Smooth muscle cell (in vitro differentiated cells): ENCODE results near the gene HACE1. TPM values are rescaled to one million over a fixed set of nuclear protein-coding genes. Genes with fewer than 3 reads are reported as not detected.

Source experiments
- DNase-seq: peaks from one replicate; lab custom pipeline; 2025; ENCODE audit not compliant: unreplicated experiment; lab: John Stamatoyannopoulos, UW
- H2AFZ ChIP-seq: fragments of 200-600 bp; sonication (generic); 2 replicates; pipeline ENCODE4 v1.6.0; 2016; ENCODE audit warnings: antibody characterized with exemption, low read depth, mild to moderate bottlenecking
- H3F3A ChIP-seq: fragments of 200-600 bp; sonication (generic); 2 replicates; pipeline ENCODE4 v1.6.0; 2017; ENCODE audit warnings: antibody characterized with exemption, low read depth
- H3K27ac ChIP-seq: fragments of 200-600 bp; sonication (generic); 2 replicates; pipeline ENCODE4 v1.5.1; 2016; ENCODE audit warnings: low read depth, mild to moderate bottlenecking
- H3K27me3 ChIP-seq: fragments of 200-600 bp; sonication (generic); 2 replicates; pipeline ENCODE4 v1.6.1; 2016; ENCODE audit warnings: low read depth, mild to moderate bottlenecking
- H3K36me3 ChIP-seq: fragments of 200-600 bp; sonication (generic); 2 replicates; pipeline ENCODE4 v1.5.1; 2016; ENCODE audit warnings: low read depth
- H3K4me1 ChIP-seq: fragments of 200-600 bp; sonication (generic); 2 replicates; pipeline ENCODE4 v1.5.1; 2016; ENCODE audit warnings: low read depth
- H3K4me2 ChIP-seq: fragments of 200-600 bp; sonication (generic); 2 replicates; pipeline ENCODE4 v1.6.0; 2016; ENCODE audit warnings: mild to moderate bottlenecking
- H3K4me3 ChIP-seq: fragments of 200-600 bp; sonication (generic); 2 replicates; pipeline ENCODE4 v1.5.1; 2016; ENCODE audit warnings: mild to moderate bottlenecking
- H3K79me2 ChIP-seq: fragments of 200-600 bp; sonication (generic); 2 replicates; pipeline ENCODE4 v1.6.0; 2016; ENCODE audit warnings: low read depth, mild to moderate bottlenecking
- H3K9ac ChIP-seq: fragments of 200-600 bp; sonication (generic); 2 replicates; pipeline ENCODE4 v1.6.0; 2016; ENCODE audit warnings: low read depth
- H3K9me3 ChIP-seq: fragments of 200-600 bp; sonication (generic); replicated peaks from 2 replicates; pipeline ENCODE4 v1.5.1; 2016; ENCODE audit warnings: low read depth
- H4K20me1 ChIP-seq: fragments of 200-600 bp; sonication (generic); 2 replicates; pipeline ENCODE4 v1.6.0; 2016; ENCODE audit warnings: low read depth
- WGBS: methylation state at CpG from one replicate; pipeline ENCODE4 v1.1.7; 2016; ENCODE audit warnings: low lambda C conversion rate; 5-methylcytosine and 5-hydroxymethylcytosine counted together
- polyA plus RNA-seq: library from polyadenylated mRNA; unstranded; fragments of >200 nt; fragmentation: Nextera tagmentation; extraction: Ambion mirVana; gene quantifications from 2 replicates; pipeline ENCODE4 v1.2.1, GENCODE V29; 2016
- total RNA-seq: library from RNA; depleted of rRNA; stranded (reverse); fragments of >200 nt; gene quantifications from 2 replicates; pipeline ENCODE4 v1.2.3, GENCODE V29; 2014
- TF ChIP-seq, protein P1 (sequence below): fragments of 200-600 bp; sonication (generic); IDR thresholded peaks from 2 replicates; pipeline ENCODE4 v1.5.1; 2017; ENCODE audit warnings: borderline replicate concordance, mild to moderate bottlenecking, antibody characterized with exemption; ENCODE audit not compliant: insufficient read depth, poor library complexity, severe bottlenecking

HACE1 gene
- total and polyA plus RNA-seq, 2 experiments from 2014 or later, result 7.1 to 21.7 TPM

DNA sequence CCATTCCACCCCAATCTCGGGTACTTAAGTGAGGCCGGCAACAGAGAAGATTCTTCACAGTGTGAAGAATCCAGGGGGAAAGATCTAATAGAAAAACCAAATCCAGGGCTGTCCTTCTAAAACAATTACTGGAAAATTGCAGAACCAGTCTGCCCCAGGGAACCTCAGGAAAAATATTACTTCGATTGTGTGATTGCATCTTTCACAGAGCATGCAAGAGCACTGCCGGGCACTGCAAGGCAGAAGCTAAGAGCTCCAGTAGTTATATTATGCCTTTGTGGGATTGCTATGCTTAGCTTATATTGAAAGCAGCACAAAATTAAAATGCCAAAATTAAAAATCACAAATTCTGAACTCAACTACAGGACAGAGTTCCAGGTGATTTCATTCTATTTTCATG is 175.9 kb downstream of the HACE1 start:
- Histone ChIP-seq H3K79me2 (no peaks in the 10 kb centered on the region), H3K27me3 (no peaks in the 10 kb centered on the region), H3K4me1 (peaks cover 2% of the 10 kb centered on the region), H2AFZ (peak overlapping the region; percentile 9), H3K36me3 (no peaks in the 10 kb centered on the region), H3K4me2 (peak overlapping the region; percentile 7), H4K20me1 (no peaks in the 10 kb centered on the region), H3K27ac (no peak overlapping the region), H3K9ac (no peak overlapping the region), H3K9me3 (no peaks in the 10 kb centered on the region), H3K4me3 (no peak overlapping the region), H3F3A (peaks cover 7% of the 10 kb centered on the region)
- TF ChIP-seq, protein P1, sequence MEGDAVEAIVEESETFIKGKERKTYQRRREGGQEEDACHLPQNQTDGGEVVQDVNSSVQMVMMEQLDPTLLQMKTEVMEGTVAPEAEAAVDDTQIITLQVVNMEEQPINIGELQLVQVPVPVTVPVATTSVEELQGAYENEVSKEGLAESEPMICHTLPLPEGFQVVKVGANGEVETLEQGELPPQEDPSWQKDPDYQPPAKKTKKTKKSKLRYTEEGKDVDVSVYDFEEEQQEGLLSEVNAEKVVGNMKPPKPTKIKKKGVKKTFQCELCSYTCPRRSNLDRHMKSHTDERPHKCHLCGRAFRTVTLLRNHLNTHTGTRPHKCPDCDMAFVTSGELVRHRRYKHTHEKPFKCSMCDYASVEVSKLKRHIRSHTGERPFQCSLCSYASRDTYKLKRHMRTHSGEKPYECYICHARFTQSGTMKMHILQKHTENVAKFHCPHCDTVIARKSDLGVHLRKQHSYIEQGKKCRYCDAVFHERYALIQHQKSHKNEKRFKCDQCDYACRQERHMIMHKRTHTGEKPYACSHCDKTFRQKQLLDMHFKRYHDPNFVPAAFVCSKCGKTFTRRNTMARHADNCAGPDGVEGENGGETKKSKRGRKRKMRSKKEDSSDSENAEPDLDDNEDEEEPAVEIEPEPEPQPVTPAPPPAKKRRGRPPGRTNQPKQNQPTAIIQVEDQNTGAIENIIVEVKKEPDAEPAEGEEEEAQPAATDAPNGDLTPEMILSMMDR, result no peak
- 54% methylated on average over 4 of the region's 4 CpGs for WGBS
- DNase-seq, result no peak

DNA sequence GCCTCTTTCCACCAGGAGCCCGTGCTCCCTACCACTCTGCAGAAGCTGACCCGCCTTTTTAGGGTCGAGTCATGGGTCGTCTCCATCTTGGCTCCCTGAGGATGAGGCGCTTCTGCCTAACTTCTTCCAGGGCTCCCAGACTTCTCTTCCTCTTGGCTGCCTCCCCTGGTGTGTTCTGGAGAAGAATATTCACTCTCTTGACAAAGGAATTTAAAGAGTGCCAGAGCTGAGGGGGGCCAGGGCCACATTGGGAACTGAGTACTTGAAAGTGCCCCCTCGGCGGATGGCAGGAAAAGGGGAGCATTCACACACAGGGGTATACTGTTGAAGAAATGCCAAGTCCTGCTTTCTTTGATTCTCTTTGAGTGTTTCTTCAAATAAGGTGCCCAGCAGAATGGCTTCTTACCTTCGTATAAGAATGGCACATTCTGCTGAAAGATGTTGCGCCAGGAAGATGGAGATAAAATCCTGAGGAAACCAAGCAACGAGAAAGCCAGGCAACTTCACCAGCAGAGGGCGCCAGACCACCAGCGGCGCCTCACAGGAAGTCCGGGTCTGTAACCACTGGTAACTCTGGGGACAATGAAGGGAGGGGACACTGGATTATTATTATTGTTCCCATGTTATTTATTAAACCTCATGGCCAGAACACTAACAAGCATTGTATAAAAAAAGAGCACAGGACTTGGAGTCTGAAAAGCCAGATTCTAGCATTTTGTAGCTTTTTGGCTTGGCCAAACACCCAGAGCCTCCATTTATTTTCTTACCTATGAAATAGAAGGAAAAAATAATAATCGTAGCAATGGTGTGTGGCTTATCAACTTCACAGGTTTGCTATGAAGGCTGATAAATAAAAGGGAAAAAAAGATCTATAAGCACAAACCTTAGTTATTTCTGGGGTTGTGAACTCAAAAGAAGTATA is 176.7 kb downstream of the HACE1 start:
- no peak overlapping the region for H3K9ac ChIP-seq
- no peak overlapping the region for H3K4me3 ChIP-seq
- H3K36me3 ChIP-seq, result no peaks in the 10 kb centered on the region
- TF ChIP-seq, protein P1, result peak; percentile 85
- H3K4me1 ChIP-seq, result peaks cover 2% of the 10 kb centered on the region
- no peak for DNase-seq
- peak overlapping the region; percentile 9 for H2AFZ ChIP-seq
- WGBS, result 66% methylated on average over 15 of the region's 15 CpGs
- no peaks in the 10 kb centered on the region for H3K79me2 ChIP-seq
- no peak overlapping the region for H3K27ac ChIP-seq
- no peaks in the 10 kb centered on the region for H3K27me3 ChIP-seq
- H4K20me1 ChIP-seq, result no peaks in the 10 kb centered on the region
- H3F3A ChIP-seq, result no peaks in the 10 kb centered on the region
- H3K9me3 ChIP-seq, result peaks cover 3% of the 10 kb centered on the region
- peak overlapping the region; percentile 7 for H3K4me2 ChIP-seq

DNA sequence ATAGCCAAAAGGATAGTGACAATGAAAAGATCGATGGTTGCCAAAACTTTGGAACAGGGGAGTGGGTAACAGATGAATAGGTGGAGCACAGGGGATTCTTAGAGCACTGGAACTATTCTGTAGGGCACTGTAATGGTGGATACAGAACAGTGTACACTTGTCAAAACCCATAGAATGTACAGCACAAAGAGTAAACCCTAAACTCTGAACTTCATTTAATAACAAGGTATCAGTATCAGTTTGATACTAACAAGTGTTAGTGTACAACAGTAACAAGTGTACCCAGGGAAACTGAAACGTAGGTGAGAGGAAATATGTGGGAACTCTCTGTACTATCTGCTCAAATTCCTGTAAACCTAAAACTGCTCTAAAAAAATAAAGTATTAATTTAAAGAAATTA is 179.2 kb downstream of the HACE1 start:
- no peak overlapping the region for H3K9ac ChIP-seq
- peaks cover 7% of the 10 kb centered on the region for H3K9me3 ChIP-seq
- no peaks in the 10 kb centered on the region for H3K79me2 ChIP-seq
- TF ChIP-seq, protein P1, result no peak
- DNase-seq, result no peak
- no peak overlapping the region for H3K4me3 ChIP-seq
- H4K20me1 ChIP-seq, result no peaks in the 10 kb centered on the region
- no peak overlapping the region for H3K4me2 ChIP-seq
- H3K4me1 ChIP-seq, result no peaks in the 10 kb centered on the region
- WGBS, result 85% methylated on average over 2 of the region's 2 CpGs
- no peak overlapping the region for H3K27ac ChIP-seq
- no peaks in the 10 kb centered on the region for H3K27me3 ChIP-seq
- no peaks in the 10 kb centered on the region for H3F3A ChIP-seq
- no peak overlapping the region for H2AFZ ChIP-seq
- no peaks in the 10 kb centered on the region for H3K36me3 ChIP-seq
